Measurements from ENCODE around the gene UBE2L5. TPM values are rescaled to one million over a fixed set of nuclear protein-coding genes. Genes with fewer than 3 reads are reported as not detected.

UBE2L5 gene
- total RNA-seq, 1 donor from 2014 or later: not detected

GRCh38 chr13:30423891-30424290, 1.6 kb downstream of the UBE2L5 start:
- Mint-ChIP-seq H3K4me3 (ENCODE audit: unreplicated experiment) (no peak overlapping the region), H3K9me3 (ENCODE audit: unreplicated experiment) (no peaks in the 10 kb centered on the region), H3K27ac (ENCODE audit: unreplicated experiment) (no peak overlapping the region), H3K36me3 (ENCODE audit: low read depth, unreplicated experiment) (no peaks in the 10 kb centered on the region), H3K4me1 (ENCODE audit: unreplicated experiment) (peaks cover 11% of the 10 kb centered on the region), H3K27me3 (ENCODE audit: unreplicated experiment) (peaks cover 12% of the 10 kb centered on the region)
- no peak for TF ChIP-seq CTCF (IDR thresholded peaks at IDR 0.05; ENCODE audit: unreplicated experiment)
- no peak for DNase-seq (ENCODE audit: low spot score)

DNA sequence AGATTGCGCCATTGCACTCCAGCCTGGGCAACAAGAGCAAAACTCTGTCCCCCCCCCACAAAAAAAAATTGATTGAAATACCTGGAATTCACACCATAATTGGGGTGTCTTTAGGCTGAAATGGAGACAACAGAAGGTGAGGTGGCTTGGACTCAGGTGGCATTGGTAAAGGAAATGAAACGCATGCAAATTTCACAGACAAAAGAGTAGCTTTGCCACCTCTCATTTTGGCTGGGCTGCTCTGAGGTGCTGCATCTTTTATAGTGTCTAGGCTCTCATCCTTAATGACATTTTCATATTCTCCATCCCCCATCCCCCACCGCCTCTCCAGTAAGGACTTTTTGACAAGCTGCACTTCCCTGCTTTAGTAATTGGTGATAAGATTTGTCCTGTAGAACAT, 6.9 kb downstream of the UBE2L5 start:
- no peak for DNase-seq (ENCODE audit: low spot score)
- H3K27me3 Mint-ChIP-seq (ENCODE audit: unreplicated experiment): no peaks in the 10 kb centered on the region
- H3K27ac Mint-ChIP-seq (ENCODE audit: unreplicated experiment): no peak overlapping the region
- no peaks in the 10 kb centered on the region for H3K36me3 Mint-ChIP-seq (ENCODE audit: low read depth, unreplicated experiment)
- no peaks in the 10 kb centered on the region for H3K9me3 Mint-ChIP-seq (ENCODE audit: unreplicated experiment)
- H3K4me1 Mint-ChIP-seq (ENCODE audit: unreplicated experiment): no peaks in the 10 kb centered on the region
- H3K4me3 Mint-ChIP-seq (ENCODE audit: unreplicated experiment): no peak overlapping the region
- TF ChIP-seq CTCF (IDR thresholded peaks at IDR 0.05; ENCODE audit: unreplicated experiment): no peak

- H3K27ac Mint-ChIP-seq (ENCODE audit: unreplicated experiment): no peak overlapping the region
- H3K9me3 Mint-ChIP-seq (ENCODE audit: unreplicated experiment): no peaks in the 10 kb centered on the region
- H3K27me3 Mint-ChIP-seq (ENCODE audit: unreplicated experiment): no peaks in the 10 kb centered on the region
- H3K36me3 Mint-ChIP-seq (ENCODE audit: low read depth, unreplicated experiment): no peaks in the 10 kb centered on the region
- DNase-seq (ENCODE audit: low spot score): no peak
- no peaks in the 10 kb centered on the region for H3K4me1 Mint-ChIP-seq (ENCODE audit: unreplicated experiment)
- no peak overlapping the region for H3K4me3 Mint-ChIP-seq (ENCODE audit: unreplicated experiment)
- TF ChIP-seq CTCF (IDR thresholded peaks at IDR 0.05; ENCODE audit: unreplicated experiment): no peak
Observed at GRCh38 chr13:30429721-30430694, 7.7 kb downstream of the UBE2L5 start.

- Mint-ChIP-seq H3K9me3 (ENCODE audit: unreplicated experiment) (no peaks in the 10 kb centered on the region), H3K4me1 (ENCODE audit: unreplicated experiment) (no peaks in the 10 kb centered on the region), H3K27ac (ENCODE audit: unreplicated experiment) (no peak overlapping the region), H3K36me3 (ENCODE audit: low read depth, unreplicated experiment) (no peaks in the 10 kb centered on the region), H3K27me3 (ENCODE audit: unreplicated experiment) (peaks cover 2% of the 10 kb centered on the region), H3K4me3 (ENCODE audit: unreplicated experiment) (no peak overlapping the region)
- no peak for TF ChIP-seq CTCF (IDR thresholded peaks at IDR 0.05; ENCODE audit: unreplicated experiment)
- DNase-seq (ENCODE audit: low spot score): no peak
Observed at GRCh38 chr13:30431269-30431940, 9.1 kb downstream of the UBE2L5 start.

All from endothelial cell (in vitro differentiated cells).